Activated CD4-positive, alpha-beta memory T cell treated with anti-CD3 and anti-CD28 coated beads for 36 hours (primary cell): ENCODE results near the gene LY6G5B. TPM values are rescaled to one million over a fixed set of nuclear protein-coding genes. Genes with fewer than 3 reads are reported as not detected.

Source experiments
- microRNA-seq: library from miRNA; unstranded; fragments of <30 nt; microRNA quantifications from one replicate; pipeline ENCODE4 v1.2.0, GENCODE V29; 2022; ENCODE audit warnings: borderline number of aligned reads, borderline microRNAs expressed, borderline replicate concordance
- total RNA-seq, 2 experiments: library from RNA; stranded (reverse); gene quantifications; one replicate each; pipeline ENCODE4 v1.2.3, GENCODE V29; 2021

LY6G5B gene
- total RNA-seq, 2 experiments from 2014 or later = 9.2 to 11.6 TPM

Small RNA genes within 50 kb of the gene (microRNA-seq; reads per million reads assigned to microRNA genes)
- gene MIR4646 (not detected), gene MIR6832 (not detected)

Other genes with a start within 250 kb of the LY6G5B start
- gene MICB, start 171.8 kb upstream of the LY6G5B start, total RNA-seq = 10 to 100 TPM; 21.1 to 23.2 TPM
- gene MCCD1, start 141.0 kb upstream of the LY6G5B start, total RNA-seq = not detected
- 100 to 1,000 TPM; 538 to 547 TPM for gene DDX39B, start 128.0 kb upstream of the LY6G5B start, total RNA-seq
- gene ATP6V1G2, start 123.4 kb upstream of the LY6G5B start, total RNA-seq = 1 to 10 TPM; 1.4 to 1.6 TPM
- gene NFKBIL1, start 122.4 kb upstream of the LY6G5B start, total RNA-seq = 10 to 100 TPM; 18.5 to 21.5 TPM
- gene LTA, start 97.7 kb upstream of the LY6G5B start, total RNA-seq = 100 to 1,000 TPM; 696 to 733 TPM
- 100 to 1,000 TPM; 165 to 167 TPM for gene TNF, start 94.4 kb upstream of the LY6G5B start, total RNA-seq
- 100 to 1,000 TPM; 161 to 164 TPM for gene LTB, start 87.6 kb upstream of the LY6G5B start, total RNA-seq
- gene LST1, start 83.7 kb upstream of the LY6G5B start, total RNA-seq = 10 to 100 TPM; 15.7 to 16.9 TPM
- gene NCR3, start 77.0 kb upstream of the LY6G5B start, total RNA-seq = 10 to 100 TPM; 11.7 to 12.2 TPM
- gene AIF1, start 54.7 kb upstream of the LY6G5B start, total RNA-seq = 10 to 100 TPM; 26.1 to 29.0 TPM
- 100 to 1,000 TPM; 246 to 257 TPM for gene PRRC2A, start 49.3 kb upstream of the LY6G5B start, total RNA-seq
- gene BAG6, start 17.3 kb upstream of the LY6G5B start, total RNA-seq = 100 to 1,000 TPM; 351 to 354 TPM
- gene APOM, start 14.1 kb upstream of the LY6G5B start, total RNA-seq = 1 to 10 TPM; 2.9 to 3.1 TPM
- gene C6orf47, start 9.2 kb upstream of the LY6G5B start, total RNA-seq = 10 to 100 TPM; 15.8 to 16.9 TPM
- 10 to 100 TPM; 31.6 to 32.3 TPM for gene GPANK1, start 5.0 kb upstream of the LY6G5B start, total RNA-seq
- 100 to 1,000 TPM; 227 to 234 TPM for gene CSNK2B, start 3.9 kb upstream of the LY6G5B start, total RNA-seq
- gene LY6G5C, start 11.1 kb downstream of the LY6G5B start, total RNA-seq = 1 to 10 TPM; 1.4 to 1.8 TPM
- 10 to 100 TPM; 29.1 to 29.6 TPM for gene ABHD16A, start 33.3 kb downstream of the LY6G5B start, total RNA-seq
- not detected for gene LY6G6F, start 36.9 kb downstream of the LY6G5B start, total RNA-seq
- gene LY6G6D, start 45.4 kb downstream of the LY6G5B start, total RNA-seq = not detected
- not detected for gene LY6G6C, start 51.8 kb downstream of the LY6G5B start, total RNA-seq
- gene MPIG6B, start 53.4 kb downstream of the LY6G5B start, total RNA-seq = not detected
- 1 to 10 TPM; 6.2 to 6.6 TPM for gene DDAH2, start 59.3 kb downstream of the LY6G5B start, total RNA-seq
- gene CLIC1, start 66.6 kb downstream of the LY6G5B start, total RNA-seq = 100 to 1,000 TPM; 430 to 442 TPM
- 10 to 100 TPM; 80.9 to 83.8 TPM for gene MSH5, start 70.0 kb downstream of the LY6G5B start, total RNA-seq
- 10 to 100 TPM; 11.3 to 13.2 TPM for gene SAPCD1, start 92.7 kb downstream of the LY6G5B start, total RNA-seq
- gene VWA7, start 107.4 kb downstream of the LY6G5B start, total RNA-seq = 1 to 10 TPM; 2.0 to 2.1 TPM
- gene VARS1, start 125.8 kb downstream of the LY6G5B start, total RNA-seq = 100 to 1,000 TPM; 141 to 153 TPM
- 100 to 1,000 TPM; 142 to 143 TPM for gene LSM2, start 137.0 kb downstream of the LY6G5B start, total RNA-seq
- gene HSPA1L, start 145.3 kb downstream of the LY6G5B start, total RNA-seq = 1 to 10 TPM; 2.0 TPM
- gene HSPA1A, start 145.6 kb downstream of the LY6G5B start, total RNA-seq = 10 to 100 TPM; 68.5 to 69.9 TPM
- gene HSPA1B, start 157.8 kb downstream of the LY6G5B start, total RNA-seq = 10 to 100 TPM; 59.5 to 62.3 TPM
- gene NEU1, start 192.8 kb downstream of the LY6G5B start, total RNA-seq = 10 to 100 TPM; 13.0 to 13.4 TPM
- under 1 TPM in 1 of 2 experiments, not detected in 1; 0.17 TPM for gene SLC44A4, start 209.0 kb downstream of the LY6G5B start, total RNA-seq
- 10 to 100 TPM; 45.5 to 46.0 TPM for gene EHMT2, start 227.7 kb downstream of the LY6G5B start, total RNA-seq
- gene ZBTB12, start 232.1 kb downstream of the LY6G5B start, total RNA-seq = 1 to 10 TPM; 1.8 to 2.0 TPM